HG02840 (cell line): Measurements from ENCODE around the gene WDSUB1.

Experiments used
- ATAC-seq: cut with Tn5 transposase; IDR thresholded peaks from one replicate; pipeline ENCODE4 v1.9.1; 2021; ENCODE audit warnings: mild to moderate bottlenecking, moderate library complexity, moderate number of reproducible peaks; ENCODE audit not compliant: unreplicated experiment, low FRiP score

The WDSUB1 gene

GRCh38 chr2:159267921-159268320, 18.6 kb downstream of the WDSUB1 start:
- ATAC-seq = no peak

DNA sequence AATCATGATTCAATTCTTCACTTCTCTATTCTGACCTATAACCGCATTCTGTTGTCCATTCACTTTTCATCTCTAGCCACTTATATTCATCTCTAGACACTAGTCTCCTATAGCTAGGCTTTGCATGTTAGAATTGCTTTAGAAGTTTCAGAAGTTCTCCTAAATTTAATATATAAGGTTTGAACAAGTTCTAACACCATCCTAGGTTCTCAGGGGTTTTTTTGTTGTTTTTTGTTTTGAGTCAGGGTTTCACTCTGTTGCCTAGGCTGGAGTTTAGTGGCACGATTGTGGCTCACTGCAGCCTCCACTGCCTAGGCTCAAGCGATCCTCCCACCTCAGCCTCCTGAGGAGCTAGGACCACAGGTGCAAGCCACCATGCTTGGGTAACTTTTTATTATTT, 19.9 kb downstream of the WDSUB1 start:
- ATAC-seq = no peak

DNA sequence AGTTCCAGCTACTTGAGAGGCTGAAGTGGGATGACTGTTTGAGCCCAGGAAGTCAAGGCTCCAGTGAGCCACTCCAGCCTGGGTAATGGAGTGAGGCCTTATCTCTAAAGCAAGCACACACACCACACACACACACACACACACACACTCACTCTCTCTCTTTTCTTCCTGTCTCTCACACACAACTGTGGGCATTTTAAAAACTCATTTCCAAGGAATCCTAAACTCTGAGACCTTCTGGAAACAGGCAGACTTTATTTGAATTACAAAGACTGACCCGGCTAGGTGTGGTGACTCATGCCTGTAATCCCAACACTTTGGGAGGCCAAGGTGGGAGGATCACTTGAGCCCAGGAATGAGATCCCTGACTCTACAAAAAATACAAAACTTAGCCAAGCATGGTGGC, 21.3 kb downstream of the WDSUB1 start:
- no peak for ATAC-seq

- ATAC-seq = no peak
Observed at GRCh38 chr2:159262904-159263303, 23.6 kb downstream of the WDSUB1 start.

DNA sequence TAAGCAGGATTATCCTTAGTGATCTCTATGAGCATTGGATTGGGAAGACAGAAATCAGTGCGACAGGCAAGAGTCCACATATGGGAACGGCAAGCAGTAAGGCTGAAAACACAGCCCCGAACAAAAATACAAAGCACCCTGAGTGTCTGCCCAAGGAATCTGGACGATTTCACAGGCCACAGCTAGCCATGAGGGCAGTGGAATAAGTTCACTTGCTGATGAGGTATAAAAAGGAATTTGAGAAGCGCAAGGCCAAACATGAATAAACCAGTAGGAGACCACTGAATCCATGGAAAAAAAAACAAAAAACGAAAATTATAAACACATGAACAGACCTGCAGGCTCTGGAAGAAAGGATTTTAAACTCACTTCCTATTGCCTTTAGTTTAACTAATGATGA, 24.3 kb downstream of the WDSUB1 start:
- no peak for ATAC-seq

DNA sequence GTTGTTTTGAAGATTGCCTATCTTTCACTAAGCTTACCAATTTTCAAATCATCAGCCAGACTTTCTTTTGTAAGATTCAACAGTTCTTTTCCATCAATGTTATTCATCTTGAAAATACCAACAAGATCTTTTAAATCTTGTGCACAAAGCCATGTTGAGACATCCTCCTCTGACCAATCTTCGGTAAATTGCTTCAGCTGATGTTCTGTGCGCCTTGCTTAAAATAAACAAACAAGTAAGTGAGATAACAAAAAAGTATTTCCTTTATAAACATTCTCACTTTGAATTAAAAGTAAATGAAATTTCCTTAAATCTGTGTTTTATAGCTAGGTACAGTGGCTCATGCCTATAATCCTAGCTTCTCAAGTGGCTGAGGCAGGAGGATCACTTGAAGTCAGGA, 30.3 kb downstream of the WDSUB1 start:
- ATAC-seq = no peak

GRCh38 chr2:159252905-159253304, 33.6 kb downstream of the WDSUB1 start:
- ATAC-seq = no peak

DNA sequence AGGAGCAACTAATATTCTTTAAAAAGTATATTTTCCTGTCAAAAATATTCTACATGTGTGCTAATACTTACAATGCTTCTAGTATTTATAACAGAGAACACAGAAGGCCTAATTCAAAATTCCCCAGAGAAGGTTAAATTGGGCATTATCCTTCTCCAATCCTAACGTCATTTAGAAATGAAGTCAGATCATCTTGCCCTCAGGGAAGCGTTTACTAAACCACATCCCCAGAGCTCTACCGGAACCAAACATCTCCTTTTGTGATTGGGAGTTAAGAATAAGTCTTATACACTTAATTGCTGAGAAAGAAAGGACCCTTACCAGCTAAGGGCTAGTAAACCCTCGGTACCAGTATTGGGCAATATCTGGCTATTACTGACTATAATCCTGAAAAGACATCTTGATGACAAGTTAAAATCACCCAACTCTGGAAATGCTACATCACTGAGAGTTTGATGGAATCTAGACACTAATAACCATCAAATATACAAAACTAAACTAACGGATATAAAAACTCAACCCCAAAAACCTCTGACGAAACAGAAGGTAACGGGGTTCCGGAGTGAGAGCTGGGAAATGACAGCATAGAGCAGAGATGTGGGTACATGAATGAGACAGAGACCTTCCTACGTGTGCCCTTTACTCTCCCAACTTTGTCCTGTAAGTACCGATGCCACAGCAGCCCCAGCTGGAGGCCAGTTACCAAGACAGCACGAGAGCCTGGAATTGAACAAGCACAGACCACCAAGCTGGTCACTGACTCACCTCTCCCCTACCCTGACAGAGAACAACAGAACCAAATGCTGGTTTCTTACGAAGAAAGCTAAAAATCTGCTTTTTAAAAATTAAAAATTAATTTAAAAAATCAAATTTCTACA, 35.0 kb downstream of the WDSUB1 start:
- no peak for ATAC-seq

DNA sequence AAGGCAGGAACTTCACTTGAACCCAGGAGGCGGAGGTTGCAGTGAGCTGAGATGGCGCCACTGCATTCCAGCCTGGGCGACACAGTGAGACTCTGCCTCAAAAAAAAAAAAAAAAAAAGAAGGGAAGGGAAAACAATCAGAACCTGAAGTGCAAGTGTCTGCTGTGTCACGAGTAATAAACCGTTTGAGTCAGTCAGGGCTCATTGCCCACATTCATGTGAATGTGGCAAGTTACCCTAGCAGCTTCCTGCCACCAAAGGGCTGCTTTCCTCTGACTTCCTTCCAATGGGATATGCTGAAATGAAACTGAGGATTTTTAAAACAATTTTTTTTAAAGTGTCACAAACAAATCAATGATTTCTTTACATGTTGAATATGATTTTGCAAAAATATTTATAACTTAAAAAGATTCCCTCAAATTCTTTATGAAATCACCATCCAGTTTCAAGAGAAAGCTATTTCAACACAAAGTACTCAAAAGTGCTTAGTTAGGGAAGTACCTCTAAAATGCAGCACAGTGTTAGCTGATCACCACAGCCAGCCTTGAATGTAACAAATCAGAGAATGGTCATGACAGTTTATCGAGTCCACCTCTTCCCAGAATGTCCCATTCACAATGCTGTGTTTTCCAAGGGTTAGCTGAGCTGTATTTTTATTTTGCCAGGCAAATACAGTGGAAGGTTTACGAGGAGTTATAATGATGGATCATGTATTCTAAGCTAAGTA, 36.4 kb downstream of the WDSUB1 start:
- no peak for ATAC-seq

GRCh38 chr2:159246325-159246988, 40.0 kb downstream of the WDSUB1 start:
- ATAC-seq = no peak

GRCh38 chr2:159243529-159243928, 43.0 kb downstream of the WDSUB1 start:
- no peak for ATAC-seq

DNA sequence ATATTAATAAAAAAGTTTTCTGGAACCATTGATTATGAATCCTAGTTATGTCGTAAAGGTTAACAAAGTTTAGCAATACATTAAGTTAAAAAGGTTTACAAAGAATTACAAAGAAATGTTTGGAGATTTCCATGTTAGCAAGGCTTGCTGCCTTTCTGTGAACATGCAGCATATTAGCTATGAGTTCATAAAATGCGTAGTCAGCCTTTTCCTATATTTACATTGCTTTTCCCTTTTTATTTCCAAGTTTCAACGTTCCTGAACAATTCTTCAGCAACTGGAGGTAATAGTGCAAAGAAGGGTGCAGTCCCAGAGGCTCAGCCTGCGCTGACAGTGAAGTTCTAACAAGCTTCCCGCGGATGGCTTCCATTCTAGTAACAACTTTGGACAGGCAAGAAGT, 51.6 kb downstream of the WDSUB1 start:
- no peak for ATAC-seq

DNA sequence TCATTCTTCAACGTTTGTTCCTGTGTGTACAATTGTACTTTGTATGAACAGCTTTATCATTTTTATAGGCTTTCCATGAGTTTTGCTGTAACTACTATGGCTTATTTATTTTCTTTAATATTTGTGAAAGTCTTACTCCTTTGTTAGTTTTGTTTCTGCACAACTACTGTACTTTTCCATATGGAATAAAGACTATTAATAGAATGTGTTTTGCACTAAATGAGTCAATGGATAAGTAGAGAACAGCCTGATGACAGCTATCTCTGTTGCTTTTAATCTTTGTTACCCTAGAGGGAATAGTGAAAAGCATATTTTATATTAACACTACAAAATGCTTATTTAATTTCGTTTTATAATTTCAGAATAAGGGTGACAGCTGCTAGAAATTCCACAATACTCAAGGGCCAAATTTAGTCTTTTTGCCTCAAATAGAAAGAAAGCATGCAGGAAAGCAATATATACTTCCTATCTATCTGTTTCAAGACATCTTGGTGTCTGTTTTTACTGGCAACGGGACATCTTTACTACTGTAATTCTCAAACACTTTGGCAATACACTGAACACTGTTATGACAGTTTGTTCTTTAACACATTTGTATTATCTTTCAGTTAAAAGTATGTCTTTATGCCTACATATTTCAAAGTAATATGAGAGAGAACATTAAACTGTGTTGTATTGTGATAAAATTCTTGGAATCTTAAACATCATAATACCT, 53.9 kb downstream of the WDSUB1 start:
- ATAC-seq = no peak

GRCh38 chr2:159230145-159230877, 56.2 kb downstream of the WDSUB1 start:
- ATAC-seq = no peak

DNA sequence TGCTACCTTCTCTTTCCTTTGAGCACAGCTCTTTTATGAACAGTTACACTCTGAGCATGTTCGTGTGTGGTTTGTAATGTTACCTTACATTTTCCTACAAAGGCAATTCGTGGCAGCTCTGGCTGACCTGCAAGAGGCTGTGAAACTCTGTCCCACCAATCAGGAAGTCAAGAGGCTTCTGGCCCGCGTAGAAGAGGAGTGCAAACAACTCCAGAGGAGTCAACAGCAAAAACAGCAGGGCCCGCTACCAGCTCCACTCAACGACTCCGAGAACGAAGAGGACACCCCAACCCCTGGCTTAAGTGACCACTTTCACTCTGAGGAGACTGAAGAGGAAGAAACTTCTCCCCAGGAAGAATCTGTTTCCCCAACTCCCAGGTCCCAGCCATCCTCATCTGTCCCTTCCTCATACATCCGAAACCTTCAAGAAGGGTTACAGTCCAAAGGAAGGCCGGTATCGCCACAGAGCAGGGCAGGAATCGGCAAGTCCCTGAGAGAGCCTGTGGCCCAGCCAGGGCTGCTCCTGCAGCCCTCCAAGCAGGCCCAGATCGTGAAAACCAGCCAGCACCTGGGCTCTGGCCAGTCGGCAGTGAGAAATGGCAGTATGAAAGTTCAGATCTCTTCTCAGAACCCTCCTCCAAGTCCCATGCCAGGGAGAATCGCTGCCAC, 56.9 kb downstream of the WDSUB1 start:
- no peak for ATAC-seq

DNA sequence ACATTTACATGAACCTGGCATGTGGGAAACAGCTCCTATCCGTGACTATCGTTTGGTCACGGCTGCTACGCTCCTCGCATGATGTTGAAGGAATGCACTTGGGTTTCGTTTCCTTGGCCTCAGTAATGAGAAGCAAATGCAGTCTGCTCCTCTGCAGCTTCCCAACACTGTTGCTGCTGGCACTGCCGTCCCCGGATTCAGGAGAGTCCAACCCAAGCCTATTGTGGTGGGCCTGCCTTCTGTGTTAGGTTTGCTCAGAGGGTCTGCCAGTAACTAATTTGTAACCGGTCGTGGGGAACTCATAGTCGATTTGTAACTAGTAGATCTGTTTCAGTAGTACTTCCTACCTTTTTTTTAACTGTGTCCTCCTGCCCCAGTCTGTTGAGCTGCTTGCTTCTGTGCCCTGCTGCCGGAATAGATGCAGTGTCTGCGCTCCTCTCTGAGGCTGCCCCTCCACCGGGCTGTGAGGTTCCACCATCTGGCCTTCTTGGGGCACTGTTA, 58.4 kb downstream of the WDSUB1 start:
- ATAC-seq = no peak

GRCh38 chr2:159227467-159227866, 59.0 kb downstream of the WDSUB1 start:
- ATAC-seq = no peak

DNA sequence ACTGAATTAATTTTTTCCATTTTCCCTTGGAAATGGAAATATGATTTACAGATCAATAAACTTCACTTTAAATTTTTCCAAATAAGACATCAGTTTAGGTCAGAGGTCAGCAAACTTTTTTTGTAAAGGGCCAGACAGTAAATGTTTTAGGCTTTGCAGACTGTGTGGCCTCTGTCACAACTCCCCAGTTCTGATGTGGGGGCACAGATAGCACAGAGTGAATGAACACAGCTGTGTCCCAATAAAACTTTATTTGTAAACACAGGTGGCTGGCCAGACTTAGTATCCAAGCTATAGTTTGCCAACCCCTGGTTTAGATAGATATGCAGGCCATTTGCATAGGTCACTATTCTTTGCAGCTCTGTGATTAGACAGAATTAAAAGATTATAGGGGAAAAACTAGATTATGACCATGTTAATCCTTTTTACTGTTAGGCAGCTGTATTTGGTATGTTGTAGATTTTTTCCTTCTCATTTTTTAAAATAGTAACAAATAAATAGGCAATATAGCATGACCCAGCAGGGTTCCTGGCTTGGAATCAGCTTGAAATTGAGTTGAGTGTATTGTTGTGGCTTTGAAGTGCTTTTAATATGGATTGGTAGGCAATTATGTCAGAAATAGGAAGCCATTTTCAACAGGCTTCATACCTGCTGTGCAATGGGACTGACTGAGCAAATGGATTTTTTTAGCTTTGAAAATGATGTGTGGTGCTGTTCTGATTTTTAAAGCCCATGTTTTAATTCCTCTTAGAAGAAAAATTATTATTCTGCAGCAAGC, 59.7 kb downstream of the WDSUB1 start:
- ATAC-seq = no peak

DNA sequence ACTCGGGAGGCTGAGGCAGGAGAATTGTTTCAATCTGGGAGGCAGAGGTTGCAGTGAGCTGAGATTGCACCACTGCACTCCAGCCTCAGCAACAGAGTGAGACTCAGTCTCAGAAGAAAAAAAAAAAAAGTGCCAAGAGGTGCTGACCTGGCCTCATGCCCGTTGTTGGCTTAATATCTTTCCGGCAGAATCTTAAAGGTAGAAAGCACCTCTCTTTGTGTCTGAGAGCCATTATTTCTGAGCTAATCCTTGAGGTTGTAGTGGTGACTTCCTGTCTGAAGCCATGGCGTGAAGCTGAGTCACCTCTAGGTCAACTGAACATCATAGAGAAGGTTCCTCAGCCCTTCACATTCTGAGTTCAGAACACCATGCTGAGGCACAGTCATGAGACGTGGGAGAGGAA, 60.4 kb downstream of the WDSUB1 start:
- ATAC-seq = no peak
